GM12874 (cell line): ENCODE measurements around the gene MYD88.

ENCODE experiments used
- CTCF ChIP-seq: IDR thresholded peaks from 2 replicates; pipeline ENCODE4 v1.5.1; 2011; ENCODE audit warnings: low read depth, mild to moderate bottlenecking, control low read depth, low read length, moderate library complexity; ENCODE audit not compliant: insufficient read depth

MYD88 gene

GRCh38 chr3:38143511-38143910 is 5.0 kb downstream of the MYD88 start:
- TF ChIP-seq CTCF: no peak

GRCh38 chr3:38146504-38146903 is 8.0 kb downstream of the MYD88 start:
- TF ChIP-seq CTCF: no peak

GRCh38 chr3:38147421-38147820 is 9.0 kb downstream of the MYD88 start:
- no peak for TF ChIP-seq CTCF

- no peak for TF ChIP-seq CTCF
Observed at GRCh38 chr3:38148311-38148882, 9.9 kb downstream of the MYD88 start.

GRCh38 chr3:38149708-38150107 is 11.2 kb downstream of the MYD88 start:
- no peak for TF ChIP-seq CTCF

GRCh38 chr3:38150780-38151528 is 12.5 kb downstream of the MYD88 start:
- TF ChIP-seq CTCF: no peak

GRCh38 chr3:38151667-38152265 is 13.3 kb downstream of the MYD88 start:
- TF ChIP-seq CTCF: no peak
